NCI-H526 (cell line): ENCODE results near the gene SVOP.
"Not testable (repeated sequence)": the region's sequence is repeated elsewhere in the genome, so short reads cannot be mapped to it uniquely, and the experiment has no call there.

Source experiments
- DNase-seq, 2 experiments: peaks; one replicate each; lab custom pipeline; 2025; lab: John Stamatoyannopoulos, UW

The SVOP gene

GRCh38 chr12:108888031-108888430, 132.8 kb downstream of the SVOP start:
- no peak for DNase-seq

GRCh38 chr12:108886873-108887629, 133.8 kb downstream of the SVOP start:
- no peak for DNase-seq

- DNase-seq, result peak in 1 of 2 experiments; percentile 57
Observed at GRCh38 chr12:108884116-108885012, 136.5 kb downstream of the SVOP start.

- DNase-seq, result no peak
Observed at GRCh38 chr12:108881953-108882352, 138.9 kb downstream of the SVOP start.

- no peak for DNase-seq
Observed at GRCh38 chr12:108879615-108880254, 141.1 kb downstream of the SVOP start, which contains the start of gene DAO. Gene DAO (plus strand): TSS chr12:108880092. CDS start chr12:108885007, 4,915 bp downstream.

- no peak for DNase-seq
Observed at GRCh38 chr12:108876550-108876949, 144.3 kb downstream of the SVOP start.

GRCh38 chr12:108875682-108876361, 145.0 kb downstream of the SVOP start:
- DNase-seq, result no peak

- no peak for DNase-seq
Observed at GRCh38 chr12:108875280-108875679, 145.6 kb downstream of the SVOP start.

GRCh38 chr12:108868781-108869180, 152.1 kb downstream of the SVOP start:
- DNase-seq, result no peak

- DNase-seq, result not testable (repeated sequence)
Observed at GRCh38 chr12:108866083-108866482, 154.8 kb downstream of the SVOP start.

- DNase-seq, result no peak
Observed at GRCh38 chr12:108865169-108865568, 155.7 kb downstream of the SVOP start.

- no peak for DNase-seq
Observed at GRCh38 chr12:108862588-108862959, 158.3 kb downstream of the SVOP start.

GRCh38 chr12:108861878-108862587, 158.8 kb downstream of the SVOP start:
- DNase-seq, result no peak

- DNase-seq, result no peak
Observed at GRCh38 chr12:108860443-108860842, 160.4 kb downstream of the SVOP start.

- DNase-seq, result no peak
Observed at GRCh38 chr12:108859923-108860291, 161.0 kb downstream of the SVOP start.

GRCh38 chr12:108859141-108859922, 161.5 kb downstream of the SVOP start:
- DNase-seq, result not testable (repeated sequence)

- no peak for DNase-seq
Observed at GRCh38 chr12:108858311-108859074, 162.4 kb downstream of the SVOP start.
